Fibroblast of peridontal ligament (primary cell): ENCODE measurements around the gene IL23A.
A peak's percentile ranks its signal among the peaks of the same experiment; 100 is the strongest.
"Not testable (repeated sequence)": the region's sequence is repeated elsewhere in the genome, so short reads cannot be mapped to it uniquely, and the experiment has no call there.

Experiments
- DNase-seq: peaks from one replicate; pipeline ENCODE4 v3.0.0-alpha.2; 2010; ENCODE audit errors: extremely low read depth

Gene IL23A

DNA sequence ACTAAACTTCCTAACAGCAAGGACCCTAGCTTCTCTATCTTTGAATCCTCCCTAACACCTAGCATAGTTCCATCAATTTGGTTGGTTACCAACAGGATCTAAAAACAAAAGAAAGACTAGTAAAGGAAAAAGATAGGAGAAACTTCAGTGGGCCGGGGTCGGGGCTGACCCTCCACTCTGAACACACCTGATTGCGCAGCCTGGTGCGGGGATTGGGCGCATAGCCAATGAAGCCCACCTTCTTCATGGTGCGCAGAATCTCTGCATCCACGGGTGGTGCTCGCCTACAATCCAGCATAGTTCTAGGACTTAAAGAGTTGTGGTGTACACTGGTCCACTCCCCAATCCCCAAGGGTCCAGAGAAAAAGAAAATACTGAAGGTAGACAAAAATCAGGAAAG, 12.6 kb upstream of the IL23A start:
- no peak for DNase-seq

DNA sequence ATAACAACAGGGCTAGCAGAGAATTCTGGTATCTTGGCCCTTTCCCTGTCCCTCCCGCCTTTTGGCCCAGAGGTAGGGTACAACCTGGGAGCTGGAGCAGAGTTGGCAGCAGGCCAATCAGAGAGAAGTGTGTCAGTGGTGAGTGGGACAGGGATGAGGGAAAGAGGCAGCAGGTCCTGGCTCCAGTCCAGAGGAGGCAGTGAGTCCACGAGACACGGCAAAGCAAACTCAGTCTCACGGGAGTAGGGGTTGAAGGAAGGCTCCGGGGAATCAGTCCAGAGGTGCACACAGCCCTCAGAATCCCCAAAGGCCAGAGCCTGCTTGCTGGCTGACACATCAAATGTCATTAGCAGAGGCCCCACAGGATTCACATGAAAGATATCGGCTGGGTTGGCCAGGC, 12.2 kb upstream of the IL23A start:
- DNase-seq: no peak

DNA sequence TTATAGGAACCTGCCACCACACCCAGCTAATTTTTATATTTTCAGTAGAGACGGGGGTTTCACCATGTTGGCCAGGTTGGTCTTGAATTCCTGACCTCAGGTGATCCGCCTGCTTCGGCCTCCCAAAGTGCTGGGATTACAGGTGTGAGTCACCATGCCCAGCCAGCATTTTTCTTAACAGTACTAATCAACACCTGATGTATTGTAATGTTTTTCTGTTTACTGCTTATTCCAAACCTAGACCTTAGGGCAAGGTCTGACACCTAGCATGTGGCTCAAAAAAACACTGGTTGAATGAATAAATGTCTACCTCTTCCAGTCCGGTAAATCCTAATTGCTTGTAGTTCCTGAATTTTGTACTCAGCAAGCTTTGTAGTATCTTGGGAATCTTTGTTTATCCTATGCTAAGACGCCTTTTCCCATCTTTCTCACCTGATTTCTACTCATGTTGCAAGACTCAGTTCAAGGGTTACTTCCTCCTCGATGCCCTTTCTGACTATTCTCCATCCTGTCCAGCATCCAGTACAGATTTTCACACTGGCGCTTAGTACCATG, 7.7 kb upstream of the IL23A start:
- DNase-seq: no peak

DNA sequence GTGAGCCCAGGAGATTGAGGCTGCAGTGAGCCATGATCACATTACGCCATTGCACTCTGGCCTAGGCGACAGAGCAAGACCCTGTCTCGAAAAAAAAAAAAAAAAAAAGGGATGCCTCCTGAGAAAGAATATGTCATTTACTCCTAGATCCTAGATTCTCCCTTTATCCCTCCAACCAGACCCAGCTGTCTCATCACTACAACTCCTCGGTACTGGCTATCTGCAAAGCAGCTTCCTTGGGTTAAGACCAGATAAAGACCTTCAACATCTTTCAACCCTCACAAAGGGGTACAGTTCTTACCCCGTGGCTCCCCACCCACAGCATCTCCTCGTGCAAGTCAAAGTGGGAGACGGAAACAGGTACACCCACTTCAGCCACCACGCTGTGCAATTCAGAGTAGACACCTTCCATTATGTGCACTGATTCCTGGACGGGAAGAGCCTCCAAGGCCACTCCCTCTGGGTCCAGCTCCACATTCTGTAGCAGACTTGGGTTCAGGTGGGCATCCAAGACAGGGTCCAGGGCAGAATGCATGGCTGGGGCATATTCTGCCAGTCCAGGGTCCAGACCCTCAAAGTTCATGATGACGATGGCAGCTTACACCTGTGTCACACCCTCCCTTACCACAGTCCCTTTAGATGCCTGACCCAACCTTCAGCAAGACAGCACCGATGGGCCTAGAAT, 6.0 kb upstream of the IL23A start:
- DNase-seq: no peak

DNA sequence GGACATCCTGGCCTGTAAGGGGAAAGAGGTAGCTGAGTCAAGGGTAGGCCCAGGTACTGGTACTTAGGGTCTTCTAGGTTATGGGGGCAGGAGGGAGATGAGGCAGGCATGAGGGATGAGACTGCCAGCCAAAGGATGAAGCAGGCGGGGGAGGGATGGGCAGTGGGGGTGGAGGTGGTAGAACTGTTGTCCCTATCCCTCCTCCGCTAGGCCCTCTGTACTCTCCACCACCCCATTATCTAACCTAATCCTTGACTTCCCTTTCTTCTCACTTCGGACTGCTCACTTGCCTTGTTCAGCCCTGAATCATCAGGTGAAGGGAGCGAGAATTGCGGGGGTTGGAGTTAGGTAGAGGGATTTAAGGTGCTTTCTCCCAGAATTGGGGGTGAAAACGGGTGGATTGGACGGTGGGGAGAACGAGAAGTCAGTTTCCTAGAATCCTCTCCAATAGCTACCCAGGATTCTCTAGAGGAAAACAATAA, 5.4 kb upstream of the IL23A start:
- DNase-seq: no peak

DNA sequence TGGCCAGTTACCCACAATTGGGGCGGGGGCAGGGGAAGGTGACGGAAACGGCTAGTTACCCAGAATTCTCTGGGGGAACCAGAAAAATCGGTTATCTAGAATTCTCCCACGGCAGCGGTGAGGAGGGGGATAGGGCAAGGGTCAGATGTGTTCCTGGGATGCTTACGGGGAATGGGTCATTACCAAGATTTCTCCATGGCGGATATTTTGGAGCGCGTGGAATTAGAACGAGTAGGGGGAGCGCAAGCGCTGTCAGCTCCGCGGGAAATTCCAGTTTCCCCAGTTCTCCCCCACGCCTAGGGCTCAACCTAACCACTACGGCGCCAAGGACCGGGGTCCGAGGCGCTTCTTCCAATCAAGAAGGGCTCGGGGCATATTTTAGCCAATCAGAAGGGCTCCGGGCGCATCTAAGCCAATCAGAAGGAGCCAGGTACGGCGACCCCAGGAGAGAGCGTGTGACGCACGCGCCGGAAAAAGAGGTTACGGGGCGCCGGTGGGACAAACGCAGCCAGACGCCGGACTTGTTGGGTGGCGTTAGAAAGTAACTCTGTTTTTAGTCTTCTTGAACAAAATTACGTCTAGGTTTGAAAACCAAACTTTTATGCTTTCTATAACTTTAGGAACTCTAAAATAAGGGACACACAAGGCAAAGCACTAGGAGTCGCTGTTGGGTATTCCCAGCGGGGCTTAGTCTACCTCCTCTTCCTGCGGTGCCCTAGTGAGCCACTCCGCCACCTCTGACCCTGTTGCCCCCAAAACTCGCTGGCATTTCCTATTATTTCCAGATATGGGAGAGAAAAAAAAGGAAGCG, 4.8 kb upstream of the IL23A start, which contains the start of gene PAN2:
Gene PAN2 (minus strand): TSS at position 322 of the 811 bp plus-strand sequence. CDS start 906 bp downstream, outside the sequence.
- peak; percentile 98 for DNase-seq

DNA sequence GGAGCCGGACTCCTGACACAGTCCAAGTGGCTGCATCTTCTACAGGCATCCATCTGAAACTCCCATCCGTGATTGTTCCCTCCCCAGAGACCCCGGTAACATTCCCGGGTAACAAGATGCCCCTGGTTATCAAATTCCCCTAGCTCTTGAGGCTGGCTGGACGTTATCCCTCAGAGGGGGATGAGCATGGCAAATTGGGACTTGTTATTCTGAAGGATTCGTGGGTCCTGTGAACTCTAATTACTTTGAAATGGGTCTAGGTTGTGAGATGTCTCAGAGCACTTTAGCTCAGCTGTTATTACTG, 4.2 kb upstream of the IL23A start:
- no peak for DNase-seq

DNA sequence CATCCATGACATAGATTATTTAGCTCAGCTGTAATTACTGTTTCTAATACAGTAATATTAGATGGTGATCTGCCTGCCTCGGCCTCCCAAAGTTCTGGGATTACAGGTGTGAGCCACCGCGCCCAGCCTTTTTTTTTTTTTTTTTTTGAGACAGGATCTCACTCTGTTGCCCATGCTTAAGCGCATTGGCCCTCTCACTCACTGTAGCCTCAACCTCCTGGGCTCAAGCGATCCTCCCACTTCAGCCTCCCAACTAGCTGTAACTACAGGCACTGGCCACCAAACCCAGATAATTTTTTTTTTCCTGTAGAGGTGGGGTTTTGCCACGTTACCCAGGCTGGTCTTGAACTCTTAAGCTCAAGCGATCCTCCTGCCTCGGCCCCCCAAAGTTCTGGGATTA, 3.2 kb upstream of the IL23A start:
- DNase-seq: not testable (repeated sequence)

DNA sequence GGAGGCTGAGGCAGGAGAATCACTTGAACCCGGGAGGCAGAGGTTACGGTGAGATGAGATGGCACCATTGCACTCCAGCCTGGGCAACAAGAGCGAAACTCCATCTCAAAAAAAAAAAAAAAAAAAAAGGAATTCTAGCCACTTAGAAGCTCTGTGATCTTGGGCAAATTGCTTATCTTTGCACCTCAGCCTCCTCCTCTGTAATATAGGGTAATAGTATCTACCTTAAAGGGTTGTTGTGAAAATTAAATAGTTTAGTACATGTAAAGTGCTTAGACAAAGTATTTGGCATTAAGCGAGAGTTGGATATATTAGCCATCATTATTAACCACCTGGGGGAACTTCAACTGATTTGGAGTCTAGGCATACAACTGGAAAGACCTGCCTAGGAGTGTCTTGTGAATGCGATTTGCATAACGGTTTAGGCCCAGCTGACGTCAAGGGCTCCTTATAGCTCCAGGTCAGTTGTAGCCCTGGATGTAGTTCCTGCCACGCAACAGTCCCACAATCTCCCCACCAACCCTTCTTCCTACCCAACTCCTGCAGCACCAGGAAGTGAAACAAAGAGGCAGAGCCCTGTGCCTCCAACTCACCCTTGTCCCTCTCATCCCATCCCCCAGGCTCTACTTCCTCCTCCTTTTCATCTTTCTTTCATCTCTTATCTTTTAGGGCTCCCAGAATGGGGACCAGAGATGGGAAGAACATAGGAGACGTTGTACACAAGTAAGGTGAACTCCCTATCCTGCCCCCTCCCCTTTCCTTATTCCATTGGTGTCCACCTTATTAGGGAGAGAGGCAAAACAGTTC, 2.1 kb upstream of the IL23A start:
- no peak for DNase-seq

DNA sequence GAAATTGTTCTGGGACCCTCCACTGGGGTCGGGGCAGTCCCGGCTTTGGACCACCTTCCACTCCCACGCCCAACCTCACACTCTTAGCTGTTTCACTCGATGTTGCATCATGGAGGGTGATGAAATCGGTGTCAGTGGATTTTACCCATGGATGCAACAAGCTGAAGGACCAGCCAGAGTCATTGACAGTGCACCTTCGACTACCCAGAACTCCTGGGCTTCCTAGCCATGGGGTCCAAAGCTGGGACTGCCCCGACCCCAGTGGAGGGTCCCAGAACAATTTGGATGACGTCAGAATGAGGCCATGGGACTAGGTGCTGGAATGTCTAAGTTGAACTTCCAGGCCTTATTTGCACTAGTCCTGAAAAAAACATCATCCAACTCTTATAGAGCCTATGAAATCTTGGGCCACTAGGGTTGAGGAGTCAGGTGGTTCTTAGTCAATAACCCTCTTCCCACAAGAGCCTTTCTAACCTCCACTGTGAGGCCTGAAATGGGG, 882 bp upstream of the IL23A start:
- DNase-seq: no peak

DNA sequence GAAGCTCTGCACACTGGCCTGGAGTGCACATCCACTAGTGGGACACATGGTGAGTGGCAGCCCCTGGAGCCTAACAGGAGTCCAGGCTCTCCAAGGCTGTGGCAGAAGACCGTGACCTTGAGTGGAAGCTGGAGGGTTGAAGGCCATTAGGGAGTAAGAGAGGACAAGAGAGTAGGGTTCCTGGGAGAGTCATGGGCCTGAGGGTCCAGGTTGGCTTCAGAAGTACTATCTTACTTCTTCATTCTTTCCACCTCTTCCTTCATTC, 406 bp downstream of the IL23A start:
- DNase-seq: no peak

DNA sequence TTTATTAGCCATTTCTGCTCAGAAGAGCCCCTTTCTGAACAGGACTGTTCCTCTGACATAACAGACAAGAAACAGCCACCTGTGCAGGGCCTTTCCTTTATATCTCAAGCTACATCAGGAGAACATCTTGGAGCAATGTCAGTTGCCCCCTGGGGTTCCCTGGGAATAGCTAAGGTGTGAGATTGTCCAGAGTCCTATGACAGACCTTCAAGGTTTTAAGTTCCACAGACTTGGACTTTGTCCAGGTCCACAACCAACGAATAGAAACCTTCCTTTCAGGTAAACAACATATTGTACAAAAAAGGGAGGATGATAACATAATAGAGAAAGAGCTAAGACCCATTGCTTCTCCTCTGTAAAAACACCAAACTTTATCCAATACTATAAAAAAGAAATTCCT, 2.9 kb downstream of the IL23A start:
- DNase-seq: no peak

DNA sequence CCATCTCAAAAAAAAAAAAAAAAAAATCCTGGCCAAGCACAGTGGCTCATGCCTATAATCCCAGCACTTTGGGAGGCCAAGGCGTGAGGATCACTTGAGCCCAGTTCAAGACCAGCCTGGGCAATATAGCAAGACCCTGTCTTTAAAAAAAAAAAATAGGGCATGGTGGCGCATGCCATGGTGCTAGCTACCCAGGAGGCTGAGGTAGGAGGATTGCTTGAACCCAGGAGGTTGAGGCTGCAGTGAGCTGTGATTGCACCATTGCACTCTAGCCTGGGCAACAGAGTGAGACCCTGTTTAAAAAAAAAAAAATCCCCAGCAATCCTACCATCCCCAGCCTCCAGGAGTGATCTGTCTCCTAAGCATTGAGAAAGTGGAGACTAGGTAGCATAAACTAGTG, 3.6 kb downstream of the IL23A start:
- DNase-seq: not testable (repeated sequence)

DNA sequence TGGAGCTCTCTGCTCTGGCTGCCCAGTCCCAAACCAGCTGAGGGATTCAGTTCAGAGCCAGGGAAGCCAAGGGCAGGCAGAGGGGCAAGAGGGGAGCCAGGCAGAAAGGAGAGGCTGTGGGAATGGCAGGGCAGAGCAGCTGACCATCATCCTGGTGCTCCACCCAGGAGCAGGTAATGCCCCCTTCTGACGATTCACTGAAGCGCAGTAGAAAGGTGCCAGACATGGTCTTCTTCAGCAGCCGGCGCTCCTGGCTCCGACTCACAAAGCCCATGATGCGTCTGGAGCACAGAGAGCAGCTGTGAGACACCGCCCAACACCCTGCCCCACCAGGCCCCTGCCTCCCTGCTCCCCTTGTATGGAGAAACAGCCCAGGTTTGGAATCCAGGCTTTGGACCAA, 8.0 kb downstream of the IL23A start:
- no peak for DNase-seq

DNA sequence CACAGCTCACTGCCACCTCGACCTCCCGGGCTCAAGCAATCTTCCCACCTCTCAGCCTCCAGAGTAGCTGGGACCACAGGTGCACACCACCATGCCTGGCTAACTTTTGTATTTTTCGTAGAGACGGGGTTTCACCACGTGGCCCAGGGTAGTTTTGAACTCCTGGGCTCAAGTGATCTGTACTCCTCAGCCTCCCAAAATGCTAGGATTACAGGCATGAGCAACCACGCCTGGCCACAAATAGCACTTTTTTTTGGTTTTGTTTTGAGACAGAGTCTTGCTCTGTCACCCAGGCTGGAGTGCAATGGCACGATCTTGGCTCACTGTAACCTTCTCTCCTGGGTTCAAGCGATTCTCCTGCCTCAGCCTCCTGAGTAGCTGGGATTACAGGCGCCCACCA, 8.6 kb downstream of the IL23A start:
- not testable (repeated sequence) for DNase-seq

DNA sequence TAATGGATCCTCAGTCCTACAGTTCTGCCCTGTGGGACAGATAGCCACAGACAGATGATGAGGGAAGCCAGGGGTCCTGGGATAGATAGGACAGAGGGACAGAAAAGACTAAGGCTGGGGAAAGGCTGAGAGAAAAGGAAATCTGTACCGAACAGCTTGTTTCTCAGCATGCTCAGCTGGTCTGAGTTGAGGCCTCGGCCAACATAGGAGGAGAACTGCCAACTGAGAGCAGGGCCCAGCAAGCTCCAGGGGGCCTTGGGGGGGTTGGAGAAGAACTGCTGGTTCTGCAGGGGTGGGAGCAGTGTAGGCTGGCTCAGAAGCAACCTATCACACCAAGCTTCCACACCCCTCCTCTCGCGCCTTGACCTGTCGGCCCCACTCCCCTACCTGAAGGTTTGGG, 10.1 kb downstream of the IL23A start:
- no peak for DNase-seq

DNA sequence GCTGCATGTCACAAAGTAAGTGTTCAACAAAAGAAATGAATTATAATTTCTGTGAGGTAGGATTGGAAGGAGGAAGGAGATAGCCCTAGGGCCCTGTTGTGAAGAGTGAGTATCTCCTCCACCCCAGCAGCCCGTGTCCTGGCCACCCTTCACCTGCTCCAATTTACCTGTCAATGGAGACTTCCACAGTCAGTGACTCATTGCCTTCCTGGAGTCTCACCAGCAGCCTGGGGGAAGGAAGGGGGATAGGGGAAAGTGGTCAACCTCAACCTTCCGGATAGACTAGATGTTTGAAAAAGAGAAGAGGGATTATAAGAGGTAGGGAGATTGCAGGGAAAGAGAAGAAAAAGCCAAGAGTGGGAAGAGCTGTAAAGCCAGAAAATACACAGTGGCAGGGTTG, 12.0 kb downstream of the IL23A start:
- DNase-seq: no peak

DNA sequence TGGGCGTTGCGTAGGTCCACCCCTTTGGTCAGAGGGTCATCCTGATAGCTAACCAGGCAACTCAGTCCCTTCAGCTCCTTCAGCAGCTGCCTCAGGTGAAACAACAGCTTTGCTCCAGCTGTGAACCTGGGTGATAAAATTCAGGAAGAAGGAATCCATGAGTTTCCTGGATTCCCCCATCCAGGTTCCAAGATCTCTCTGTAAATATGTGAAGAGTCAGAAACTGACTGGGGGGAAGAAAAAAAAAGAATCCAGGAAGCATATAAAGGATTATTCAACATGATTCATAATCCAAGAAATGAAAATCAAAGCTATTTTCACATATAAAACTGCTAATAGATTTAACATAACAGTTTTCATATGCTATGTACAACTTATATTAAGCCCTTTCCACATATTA, 12.6 kb downstream of the IL23A start:
- DNase-seq: no peak

DNA sequence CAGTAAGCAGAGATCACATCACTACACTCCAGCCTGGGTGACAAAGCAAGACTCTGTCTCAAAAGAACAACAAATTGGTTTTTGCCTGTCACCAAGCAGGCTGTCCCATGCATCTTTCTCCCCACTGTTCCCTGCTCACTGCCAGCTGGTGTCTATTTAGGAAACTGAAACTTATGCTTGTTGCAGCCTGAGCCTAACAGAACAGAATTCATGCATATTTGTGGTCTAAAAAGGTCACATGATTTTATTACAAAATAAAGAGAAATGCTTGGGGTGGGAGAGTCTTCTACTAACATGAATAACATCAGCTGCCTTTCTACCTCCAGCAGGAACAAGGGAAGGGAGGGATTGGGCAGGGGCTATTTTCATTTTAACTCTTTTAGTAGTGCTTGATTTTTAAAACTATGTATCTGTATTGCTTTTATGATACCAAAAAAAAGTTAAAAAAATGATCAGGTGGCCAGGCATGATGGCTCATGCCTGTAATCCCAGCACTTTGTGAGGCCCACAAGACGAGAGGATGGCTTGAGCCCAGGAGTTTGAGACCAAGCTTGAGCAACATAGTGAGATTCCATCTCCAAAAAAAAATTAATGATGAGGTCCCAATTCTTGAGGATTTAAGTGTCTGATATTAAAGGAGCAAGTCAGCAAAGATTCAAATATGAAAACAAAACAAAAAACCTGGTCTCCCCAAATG, 20.3 kb downstream of the IL23A start:
- peak; percentile 94 for DNase-seq

DNA sequence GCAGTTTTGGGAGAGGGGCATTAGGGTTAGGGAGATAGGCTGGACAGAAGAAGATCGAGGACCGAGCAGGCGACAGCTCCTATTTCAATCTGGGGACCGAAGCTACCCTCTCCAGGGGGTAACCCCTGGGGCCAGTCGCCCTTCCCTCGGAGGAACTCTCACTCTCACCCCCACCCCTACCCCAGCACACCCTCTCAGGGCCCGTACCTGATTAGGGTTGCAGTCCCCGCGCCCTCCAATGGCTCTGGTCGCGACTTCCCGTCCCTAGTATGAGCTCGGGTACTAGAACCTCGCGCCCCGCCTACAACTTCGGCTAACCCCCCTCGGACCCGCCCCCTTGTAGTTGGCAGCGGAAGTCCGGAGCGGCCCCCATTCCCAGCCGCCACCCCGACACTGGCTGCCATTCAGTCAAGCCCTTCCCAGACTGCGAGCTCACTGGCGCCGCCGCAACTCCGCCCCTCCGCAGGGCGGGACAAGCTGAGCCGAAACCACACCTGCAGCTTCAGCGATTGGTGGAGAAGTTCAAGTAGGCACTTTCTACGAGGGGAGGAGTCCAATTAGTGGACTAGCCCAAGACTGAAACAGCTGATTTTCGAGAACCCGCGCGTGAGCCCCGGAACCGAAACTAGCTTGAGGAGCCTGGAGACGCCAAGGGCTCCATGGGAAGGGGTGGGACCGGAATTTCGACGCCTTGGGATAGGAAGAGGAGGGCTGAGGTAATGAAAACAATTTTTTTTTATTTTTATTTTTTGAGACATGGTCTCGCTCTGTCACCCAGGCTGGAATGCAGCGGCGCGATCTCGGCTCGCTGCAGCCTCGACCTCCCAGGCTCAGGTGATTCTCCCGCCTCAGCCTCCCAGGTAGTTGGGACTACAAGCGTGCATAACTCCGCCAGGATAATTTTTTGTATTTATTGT, 21.4 kb downstream of the IL23A start, which contains the start of gene STAT2:
Gene STAT2 (minus strand): TSS at position 257 of the 917 bp plus-strand sequence. CDS start 3,536 bp downstream, outside the sequence.
- DNase-seq: peak; percentile 100
